Breast epithelium (tissue), 4 donors: Measurements from ENCODE around the gene WDR70. TPM values are rescaled to one million over a fixed set of nuclear protein-coding genes. Genes with fewer than 3 reads are reported as not detected.
"Not testable (repeated sequence)": the region's sequence is repeated elsewhere in the genome, so short reads cannot be mapped to it uniquely, and the experiment has no call there.

ENCODE experiments used
- DNase-seq, 2 donors: peaks; one replicate each; pipeline ENCODE4 v3.0.0-alpha.2; 2019; ENCODE audit warnings: low spot score in 2 of 2
- H3K27ac ChIP-seq, 2 donors: fragments of 200-600 bp; sonication (generic) in 1 of 2; one replicate each; pipeline ENCODE4 v1.5.1; 2016 to 2019; ENCODE audit warnings: mild to moderate bottlenecking in 1 of 2
- H3K27me3 ChIP-seq, 2 donors: fragments of 200-600 bp; sonication (generic) in 1 of 2; one replicate each; pipeline versions ENCODE4 v1.5.1 to v1.6.0; 2017 to 2019; ENCODE audit warnings: control low read depth in 1 of 2, mild to moderate bottlenecking in 1 of 2
- H3K36me3 ChIP-seq: fragments of 200-600 bp; one replicate; pipeline ENCODE4 v1.5.1; 2019
- H3K4me1 ChIP-seq, 2 donors: fragments of 200-600 bp; sonication (generic); one replicate each; pipeline ENCODE4 v1.5.1; 2016 to 2019; ENCODE audit warnings: control low read depth in 1 of 2
- H3K4me3 ChIP-seq, 3 donors: fragments of 200-600 bp; sonication (generic); 1 replicate in 2 of 3; 2 replicates in 1 of 3; pipeline ENCODE4 v1.5.1; 2016 to 2019; ENCODE audit warnings: mild to moderate bottlenecking in 3 of 3, moderate library complexity in 2 of 3
- H3K9me3 ChIP-seq, 2 donors: fragments of 200-600 bp; sonication (generic) in 1 of 2; one replicate each; pipeline ENCODE4 v1.5.1; 2016 to 2019; ENCODE audit warnings: control low read depth in 1 of 2
- POLR2A ChIP-seq: fragments of 450-650 bp; IDR thresholded peaks from one replicate; pipeline ENCODE4 v1.6.1; 2016; ENCODE audit warnings: antibody characterized with exemption, mild to moderate bottlenecking, moderate library complexity
- POLR2AphosphoS5 ChIP-seq, 3 donors: sonication (generic); formaldehyde crosslinking; IDR thresholded peaks; one replicate each; pipeline ENCODE4 v1.6.1; 2017; ENCODE audit warnings: antibody characterized with exemption in 3 of 3
- intact Hi-C: fragments of 100-400 bp; cut with DNase I; formaldehyde crosslinking; loops from one replicate; pipeline ENCODE4 v1.15.1; 2023; ENCODE audit warnings: low total_unique reads
- total RNA-seq, 3 donors: library from RNA; depleted of rRNA; stranded (reverse); fragments of >200 nt; gene quantifications; one replicate each; pipeline ENCODE4 v1.1.0, GENCODE V29; 2016
- TF ChIP-seq, protein P1 (sequence below), 3 donors: fragments of 450-650 bp; IDR thresholded peaks; one replicate each; pipeline ENCODE4 v1.5.1; 2016 to 2017; ENCODE audit warnings: antibody characterized with exemption in 3 of 3, mild to moderate bottlenecking in 3 of 3, moderate library complexity in 3 of 3

The WDR70 gene
- total RNA-seq, 3 donors from 2014 or later = 29.6 to 40.2 (median 37.0) TPM

DNA sequence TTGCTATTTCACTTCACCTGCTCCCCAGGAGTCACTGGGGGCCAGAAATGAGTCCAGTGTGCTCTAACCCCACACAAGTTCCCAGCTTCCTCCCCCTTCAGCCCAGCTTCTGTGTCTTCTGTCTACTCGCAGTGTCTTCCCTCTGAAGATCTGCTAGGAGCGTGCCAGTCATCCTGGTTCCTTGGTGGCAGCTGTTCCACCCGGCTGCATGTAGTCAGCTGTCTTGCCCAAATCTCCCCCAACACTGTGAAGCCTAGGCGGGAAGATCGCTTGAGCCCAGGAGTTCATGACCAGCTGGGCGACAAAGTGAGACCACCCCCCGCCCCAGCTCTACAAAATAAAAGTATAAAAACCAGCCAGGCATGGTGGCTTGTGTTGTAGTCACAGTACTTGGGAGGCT is 306.7 kb downstream of the WDR70 start:
- Histone ChIP-seq H3K9me3 (peaks cover 0 to 9% of the 10 kb centered on the region in 2 donors), H3K36me3 (no peaks in the 10 kb centered on the region), H3K4me1 (no peaks in the 10 kb centered on the region), H3K27ac (no peak overlapping the region), H3K4me3 (no peak overlapping the region), H3K27me3 (no peaks in the 10 kb centered on the region)
- DNase-seq = no peak
- intact Hi-C loops = no loop called here
- TF ChIP-seq POLR2A = no peak
- no peak for TF ChIP-seq POLR2AphosphoS5 (IDR thresholded peaks at IDR 0.05)
- TF ChIP-seq, protein P1, sequence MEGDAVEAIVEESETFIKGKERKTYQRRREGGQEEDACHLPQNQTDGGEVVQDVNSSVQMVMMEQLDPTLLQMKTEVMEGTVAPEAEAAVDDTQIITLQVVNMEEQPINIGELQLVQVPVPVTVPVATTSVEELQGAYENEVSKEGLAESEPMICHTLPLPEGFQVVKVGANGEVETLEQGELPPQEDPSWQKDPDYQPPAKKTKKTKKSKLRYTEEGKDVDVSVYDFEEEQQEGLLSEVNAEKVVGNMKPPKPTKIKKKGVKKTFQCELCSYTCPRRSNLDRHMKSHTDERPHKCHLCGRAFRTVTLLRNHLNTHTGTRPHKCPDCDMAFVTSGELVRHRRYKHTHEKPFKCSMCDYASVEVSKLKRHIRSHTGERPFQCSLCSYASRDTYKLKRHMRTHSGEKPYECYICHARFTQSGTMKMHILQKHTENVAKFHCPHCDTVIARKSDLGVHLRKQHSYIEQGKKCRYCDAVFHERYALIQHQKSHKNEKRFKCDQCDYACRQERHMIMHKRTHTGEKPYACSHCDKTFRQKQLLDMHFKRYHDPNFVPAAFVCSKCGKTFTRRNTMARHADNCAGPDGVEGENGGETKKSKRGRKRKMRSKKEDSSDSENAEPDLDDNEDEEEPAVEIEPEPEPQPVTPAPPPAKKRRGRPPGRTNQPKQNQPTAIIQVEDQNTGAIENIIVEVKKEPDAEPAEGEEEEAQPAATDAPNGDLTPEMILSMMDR (IDR thresholded peaks at IDR 0.05) = no peak

DNA sequence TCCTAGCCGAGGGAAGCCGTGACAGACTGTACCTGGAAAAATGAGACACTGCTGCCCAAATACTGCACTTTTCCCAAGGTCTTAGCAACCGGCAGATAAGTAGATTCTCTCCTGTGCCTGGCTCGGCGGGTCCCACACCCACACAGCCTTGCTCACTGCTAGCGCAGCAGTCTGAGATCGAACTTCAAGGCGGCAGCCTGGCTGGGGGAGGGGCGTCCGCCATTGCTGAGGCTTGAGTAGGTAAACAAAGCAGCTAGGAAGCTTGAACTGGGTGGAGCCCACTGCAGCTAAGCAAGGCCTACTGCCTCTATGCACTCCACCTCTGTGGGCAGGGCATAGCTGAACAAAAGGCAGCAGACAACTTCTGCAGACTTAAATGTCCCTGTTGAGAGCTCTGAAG is 309.8 kb downstream of the WDR70 start:
- DNase-seq, H3K27ac ChIP-seq, H3K4me1 ChIP-seq, H3K9me3 ChIP-seq, H3K27me3 ChIP-seq, H3K36me3 ChIP-seq, H3K4me3 ChIP-seq, intact Hi-C loops: not testable (repeated sequence)

DNA sequence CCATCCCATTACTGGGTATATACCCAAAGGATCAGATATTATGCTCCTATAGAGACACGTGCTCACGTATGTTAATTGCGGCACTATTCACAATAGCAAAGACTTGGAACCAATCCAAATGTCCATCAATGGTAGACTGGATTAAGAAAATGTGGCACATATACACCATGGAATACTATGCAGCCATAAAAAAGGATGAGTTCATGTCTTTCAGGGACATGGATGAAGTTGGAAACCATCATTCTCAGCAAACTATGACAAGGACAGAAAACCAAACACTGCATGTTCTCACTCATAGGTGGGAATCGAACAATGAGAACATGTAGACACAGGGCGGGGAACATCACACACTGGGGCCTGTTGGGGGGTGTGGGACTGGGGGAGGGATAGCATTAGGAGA is 315.2 kb downstream of the WDR70 start:
- H3K9me3 ChIP-seq, H3K36me3 ChIP-seq, H3K27me3 ChIP-seq, intact Hi-C loops, H3K27ac ChIP-seq, H3K4me3 ChIP-seq, DNase-seq, H3K4me1 ChIP-seq: not testable (repeated sequence)

DNA sequence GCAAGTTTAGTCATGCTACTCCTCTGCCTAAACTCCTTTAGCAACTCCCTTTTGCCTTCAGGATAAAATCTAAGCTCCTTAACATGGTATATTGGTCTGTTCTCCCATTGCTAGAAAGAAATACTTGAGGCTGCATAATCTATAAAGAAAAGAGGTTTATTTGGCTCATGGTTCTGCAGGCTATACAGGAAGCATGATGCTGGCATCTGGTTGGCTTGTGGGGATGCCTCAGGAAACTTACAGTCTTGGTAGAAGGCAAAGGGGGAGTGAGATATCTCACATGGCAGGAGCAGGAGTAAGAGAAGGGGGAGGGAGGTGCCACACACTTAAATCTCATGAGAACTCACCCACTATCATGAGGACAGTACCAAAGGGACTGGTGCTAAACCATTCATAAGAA is 315.7 kb downstream of the WDR70 start:
- no peaks in the 10 kb centered on the region for H3K4me1 ChIP-seq
- no peaks in the 10 kb centered on the region for H3K36me3 ChIP-seq
- H3K27me3 ChIP-seq = no peaks in the 10 kb centered on the region
- no peak for DNase-seq
- intact Hi-C loops = no loop called here
- H3K9me3 ChIP-seq = peaks cover 0 to 5% of the 10 kb centered on the region in 2 donors
- no peak overlapping the region for H3K27ac ChIP-seq
- TF ChIP-seq, protein P1 (IDR thresholded peaks at IDR 0.05) = no peak
- TF ChIP-seq POLR2AphosphoS5 (IDR thresholded peaks at IDR 0.05) (no peak), POLR2A (no peak)
- no peak overlapping the region for H3K4me3 ChIP-seq

DNA sequence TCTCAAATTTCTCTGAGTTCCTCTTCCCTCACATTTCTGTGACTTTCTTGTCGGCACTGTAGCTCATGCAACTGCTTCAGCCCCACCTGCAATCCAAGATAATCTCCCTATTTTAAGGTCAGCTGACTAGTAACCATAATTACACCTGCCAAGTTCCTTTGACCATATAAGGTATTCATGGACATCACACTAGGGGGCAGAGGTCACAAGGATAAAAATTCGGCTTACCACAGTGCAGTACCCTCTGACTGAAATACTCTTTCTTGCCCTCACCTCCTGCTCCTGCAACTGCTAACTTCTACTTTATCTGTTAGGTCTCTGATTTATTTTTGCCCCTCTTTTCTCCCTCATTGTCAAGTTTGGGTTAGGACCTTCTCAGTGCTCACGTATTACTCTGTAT is 316.5 kb downstream of the WDR70 start:
- peaks cover 0 to 5% of the 10 kb centered on the region in 2 donors for H3K9me3 ChIP-seq
- H3K27me3 ChIP-seq = no peaks in the 10 kb centered on the region
- H3K27ac ChIP-seq = no peak overlapping the region
- no peak for DNase-seq
- intact Hi-C loops = no loop called here
- no peak overlapping the region for H3K4me3 ChIP-seq
- H3K4me1 ChIP-seq = no peaks in the 10 kb centered on the region
- TF ChIP-seq, protein P1 (IDR thresholded peaks at IDR 0.05) = no peak
- TF ChIP-seq POLR2AphosphoS5 (IDR thresholded peaks at IDR 0.05) (no peak), POLR2A (no peak)
- no peaks in the 10 kb centered on the region for H3K36me3 ChIP-seq

DNA sequence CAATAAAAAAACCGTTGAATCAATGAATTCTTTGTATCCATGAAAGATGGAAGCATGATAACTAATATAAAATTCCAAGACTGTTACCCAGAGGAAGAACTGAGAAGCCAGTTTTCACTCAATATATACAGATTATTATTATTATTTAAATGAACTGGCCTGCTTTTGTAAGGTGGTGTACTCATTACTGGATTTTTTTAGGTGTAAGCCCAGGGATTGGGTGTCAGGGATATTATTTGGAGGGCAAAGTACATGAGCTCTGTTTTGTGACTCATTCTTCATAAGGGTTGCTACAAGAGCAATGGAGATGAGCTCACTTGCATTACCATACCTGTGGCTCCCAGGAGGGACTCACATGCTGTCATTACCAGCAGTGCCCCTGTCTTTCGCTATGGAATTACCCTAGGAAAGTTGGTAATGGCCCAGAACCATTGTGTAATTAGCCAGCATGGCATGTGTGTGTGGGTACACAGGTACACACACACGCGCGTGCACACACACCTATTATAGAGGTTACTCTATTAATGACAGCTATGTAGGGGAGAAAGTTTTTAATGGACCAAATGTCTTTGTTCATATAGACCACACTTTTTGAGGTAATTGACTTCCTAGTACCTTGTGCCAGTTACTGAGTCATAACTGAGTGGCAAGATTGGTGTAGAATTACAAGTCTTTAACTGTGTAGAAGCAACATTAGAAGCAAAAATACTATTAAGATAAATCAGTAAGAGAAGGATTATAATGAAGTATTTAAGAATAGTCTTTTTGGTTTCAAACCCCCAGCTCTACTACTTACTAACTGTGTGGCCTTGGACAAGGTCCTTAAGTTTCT is 317.3 kb downstream of the WDR70 start:
- H3K27me3 ChIP-seq = no peaks in the 10 kb centered on the region
- no peaks in the 10 kb centered on the region for H3K36me3 ChIP-seq
- TF ChIP-seq, protein P1 (IDR thresholded peaks at IDR 0.05) = no peak
- TF ChIP-seq POLR2AphosphoS5 (IDR thresholded peaks at IDR 0.05) = no peak
- TF ChIP-seq POLR2A = no peak
- DNase-seq = no peak
- H3K4me3 ChIP-seq = no peak overlapping the region
- H3K4me1 ChIP-seq = no peaks in the 10 kb centered on the region
- H3K27ac ChIP-seq = no peak overlapping the region
- intact Hi-C loops = no loop called here
- peaks cover 0 to 5% of the 10 kb centered on the region in 2 donors for H3K9me3 ChIP-seq
